ENCODE measurements around the gene ENTPD2.

Gene ENTPD2

GRCh38 chr9:137018761-137019559 lies 34.9 kb downstream of the ENTPD2 start:
- DNase-seq (ENCODE audit: low spot score) (no peak), FAIRE-seq (no peak)

- DNase-seq (ENCODE audit: low spot score) (no peak), FAIRE-seq (no peak)
Observed at GRCh38 chr9:137017791-137018497, 35.9 kb downstream of the ENTPD2 start.

GRCh38 chr9:137017071-137017470 lies 36.8 kb downstream of the ENTPD2 start:
- DNase-seq (ENCODE audit: low spot score) (no peak), FAIRE-seq (no peak)

- FAIRE-seq = no peak
Observed at GRCh38 chr9:137016436-137016835, 37.4 kb downstream of the ENTPD2 start.

GRCh38 chr9:137015976-137016375 lies 37.9 kb downstream of the ENTPD2 start:
- no peak for DNase-seq (ENCODE audit: low spot score)
- FAIRE-seq = no peak

More at GRCh38 chr9:137016436-137016835, 37.4 kb downstream of the ENTPD2 start:
- DNase-seq (ENCODE audit: low spot score) = no peak

GRCh38 chr9:137015540-137015930 lies 38.3 kb downstream of the ENTPD2 start:
- DNase-seq (ENCODE audit: low spot score) = no peak
- FAIRE-seq = no peak

- DNase-seq (ENCODE audit: low spot score) (no peak), FAIRE-seq (no peak)
Observed at GRCh38 chr9:137014776-137015539, 38.9 kb downstream of the ENTPD2 start.

GRCh38 chr9:137014166-137014565 lies 39.7 kb downstream of the ENTPD2 start:
- FAIRE-seq (no peak), DNase-seq (ENCODE audit: low spot score) (no peak)

- no peak for FAIRE-seq
- no peak for DNase-seq (ENCODE audit: low spot score)
Observed at GRCh38 chr9:137013571-137013940, 40.3 kb downstream of the ENTPD2 start.

- DNase-seq (ENCODE audit: low spot score) = no peak
- FAIRE-seq = no peak
Observed at GRCh38 chr9:137012694-137013570, 40.9 kb downstream of the ENTPD2 start.

GRCh38 chr9:137011907-137012675 lies 41.8 kb downstream of the ENTPD2 start:
- DNase-seq (ENCODE audit: low spot score) = no peak
- no peak for FAIRE-seq

- FAIRE-seq (no peak), DNase-seq (ENCODE audit: low spot score) (no peak)
Observed at GRCh38 chr9:137011156-137011555, 42.7 kb downstream of the ENTPD2 start.

GRCh38 chr9:137009938-137010732 lies 43.7 kb downstream of the ENTPD2 start:
- DNase-seq (ENCODE audit: low spot score) (no peak), FAIRE-seq (no peak)

- FAIRE-seq (no peak), DNase-seq (ENCODE audit: low spot score) (no peak)
Observed at GRCh38 chr9:137009217-137009616, 44.6 kb downstream of the ENTPD2 start.

GRCh38 chr9:137008312-137008711 lies 45.5 kb downstream of the ENTPD2 start:
- no peak for FAIRE-seq

GRCh38 chr9:137007816-137008270 lies 46.0 kb downstream of the ENTPD2 start:
- DNase-seq (ENCODE audit: low spot score) = no peak
- no peak for FAIRE-seq

More at GRCh38 chr9:137008312-137008711, 45.5 kb downstream of the ENTPD2 start:
- DNase-seq (ENCODE audit: low spot score) = no peak

GRCh38 chr9:137007108-137007815 lies 46.6 kb downstream of the ENTPD2 start:
- DNase-seq (ENCODE audit: low spot score) = no peak
- no peak for FAIRE-seq

GRCh38 chr9:137006116-137007003 lies 47.5 kb downstream of the ENTPD2 start:
- FAIRE-seq (no peak), DNase-seq (ENCODE audit: low spot score) (no peak)
